ENCODE results near the gene VIPR2.

The VIPR2 gene

GRCh38 chr7:159014297-159015062 lies 130.2 kb downstream of the VIPR2 start:
- TF ChIP-seq ZNF8 (CRISPR knock-in tag; IDR thresholded peaks at IDR 0.05) = no peak
- TF ChIP-seq OSR1 (CRISPR knock-in tag; IDR thresholded peaks at IDR 0.05) = no peak
- TF ChIP-seq ZFP3 (CRISPR knock-in tag; IDR thresholded peaks at IDR 0.05) = no peak
- TF ChIP-seq TCF4 (CRISPR knock-in tag; IDR thresholded peaks at IDR 0.05; ENCODE audit: borderline replicate concordance) = no peak
- no peak for TF ChIP-seq TOX (CRISPR knock-in tag; IDR thresholded peaks at IDR 0.05; ENCODE audit: borderline replicate concordance)
- TF ChIP-seq GLIS3 (CRISPR knock-in tag; IDR thresholded peaks at IDR 0.05) = no peak
- no peak for TF ChIP-seq ZFP30 (CRISPR knock-in tag; IDR thresholded peaks at IDR 0.05)
- TF ChIP-seq ZNF70 (CRISPR knock-in tag; IDR thresholded peaks at IDR 0.05) = no peak
- TF ChIP-seq, protein P1, sequence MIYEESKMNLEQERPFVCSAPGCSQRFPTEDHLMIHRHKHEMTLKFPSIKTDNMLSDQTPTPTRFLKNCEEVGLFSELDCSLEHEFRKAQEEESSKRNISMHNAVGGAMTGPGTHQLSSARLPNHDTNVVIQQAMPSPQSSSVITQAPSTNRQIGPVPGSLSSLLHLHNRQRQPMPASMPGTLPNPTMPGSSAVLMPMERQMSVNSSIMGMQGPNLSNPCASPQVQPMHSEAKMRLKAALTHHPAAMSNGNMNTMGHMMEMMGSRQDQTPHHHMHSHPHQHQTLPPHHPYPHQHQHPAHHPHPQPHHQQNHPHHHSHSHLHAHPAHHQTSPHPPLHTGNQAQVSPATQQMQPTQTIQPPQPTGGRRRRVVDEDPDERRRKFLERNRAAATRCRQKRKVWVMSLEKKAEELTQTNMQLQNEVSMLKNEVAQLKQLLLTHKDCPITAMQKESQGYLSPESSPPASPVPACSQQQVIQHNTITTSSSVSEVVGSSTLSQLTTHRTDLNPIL (CRISPR knock-in tag; IDR thresholded peaks at IDR 0.05; ENCODE audit: low read depth) = no peak
- TF ChIP-seq ZNF565 (CRISPR knock-in tag; conservative IDR thresholded peaks at IDR 0.05; ENCODE audit: low read depth) = no peak
- TF ChIP-seq, protein P2, sequence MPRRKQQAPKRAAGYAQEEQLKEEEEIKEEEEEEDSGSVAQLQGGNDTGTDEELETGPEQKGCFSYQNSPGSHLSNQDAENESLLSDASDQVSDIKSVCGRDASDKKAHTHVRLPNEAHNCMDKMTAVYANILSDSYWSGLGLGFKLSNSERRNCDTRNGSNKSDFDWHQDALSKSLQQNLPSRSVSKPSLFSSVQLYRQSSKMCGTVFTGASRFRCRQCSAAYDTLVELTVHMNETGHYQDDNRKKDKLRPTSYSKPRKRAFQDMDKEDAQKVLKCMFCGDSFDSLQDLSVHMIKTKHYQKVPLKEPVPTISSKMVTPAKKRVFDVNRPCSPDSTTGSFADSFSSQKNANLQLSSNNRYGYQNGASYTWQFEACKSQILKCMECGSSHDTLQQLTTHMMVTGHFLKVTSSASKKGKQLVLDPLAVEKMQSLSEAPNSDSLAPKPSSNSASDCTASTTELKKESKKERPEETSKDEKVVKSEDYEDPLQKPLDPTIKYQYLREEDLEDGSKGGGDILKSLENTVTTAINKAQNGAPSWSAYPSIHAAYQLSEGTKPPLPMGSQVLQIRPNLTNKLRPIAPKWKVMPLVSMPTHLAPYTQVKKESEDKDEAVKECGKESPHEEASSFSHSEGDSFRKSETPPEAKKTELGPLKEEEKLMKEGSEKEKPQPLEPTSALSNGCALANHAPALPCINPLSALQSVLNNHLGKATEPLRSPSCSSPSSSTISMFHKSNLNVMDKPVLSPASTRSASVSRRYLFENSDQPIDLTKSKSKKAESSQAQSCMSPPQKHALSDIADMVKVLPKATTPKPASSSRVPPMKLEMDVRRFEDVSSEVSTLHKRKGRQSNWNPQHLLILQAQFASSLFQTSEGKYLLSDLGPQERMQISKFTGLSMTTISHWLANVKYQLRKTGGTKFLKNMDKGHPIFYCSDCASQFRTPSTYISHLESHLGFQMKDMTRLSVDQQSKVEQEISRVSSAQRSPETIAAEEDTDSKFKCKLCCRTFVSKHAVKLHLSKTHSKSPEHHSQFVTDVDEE (CRISPR knock-in tag; IDR thresholded peaks at IDR 0.05) = no peak
- TF ChIP-seq PPARA (CRISPR knock-in tag; IDR thresholded peaks at IDR 0.05; ENCODE audit: borderline replicate concordance) = no peak
- no peak for TF ChIP-seq SNAI2 (CRISPR knock-in tag; IDR thresholded peaks at IDR 0.05)
- TF ChIP-seq ZC3H10 (CRISPR knock-in tag; IDR thresholded peaks at IDR 0.05) = no peak
- no peak for ATAC-seq

DNA sequence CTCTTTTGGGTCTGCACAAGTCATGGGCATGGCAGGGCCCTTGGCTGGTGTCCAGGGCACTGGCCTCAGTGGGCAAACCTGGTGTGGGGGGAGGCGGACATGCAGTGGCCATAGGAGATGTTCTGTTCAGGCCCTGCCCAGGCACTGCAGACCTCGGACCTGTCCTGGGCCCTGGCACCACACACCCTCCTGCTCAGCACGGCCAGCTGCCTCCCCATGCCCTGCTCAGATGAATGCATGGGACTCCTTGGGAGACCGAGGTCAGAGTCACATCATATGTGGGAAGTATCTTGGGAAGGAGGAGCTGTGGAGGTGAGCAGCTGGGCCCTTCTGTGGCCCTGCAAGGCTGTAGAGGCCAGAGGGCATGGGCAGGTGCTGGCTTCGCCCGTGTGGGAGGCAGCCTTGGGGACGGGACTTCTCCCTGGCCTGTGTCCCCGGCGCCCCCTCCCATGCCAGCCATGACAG lies 130.8 kb downstream of the VIPR2 start:
- TF ChIP-seq ZNF565 (CRISPR knock-in tag; conservative IDR thresholded peaks at IDR 0.05; ENCODE audit: low read depth) (no peak), SNAI2 (CRISPR knock-in tag; IDR thresholded peaks at IDR 0.05) (no peak), ZNF70 (CRISPR knock-in tag; IDR thresholded peaks at IDR 0.05) (no peak), ISL1 (CRISPR knock-in tag; IDR thresholded peaks at IDR 0.05) (no peak), OSR1 (CRISPR knock-in tag; IDR thresholded peaks at IDR 0.05) (no peak), CSRNP3 (CRISPR knock-in tag; IDR thresholded peaks at IDR 0.05) (no peak), ZNF8 (CRISPR knock-in tag; IDR thresholded peaks at IDR 0.05) (no peak), CSDC2 (CRISPR knock-in tag; IDR thresholded peaks at IDR 0.05) (no peak), ZFP3 (CRISPR knock-in tag; IDR thresholded peaks at IDR 0.05) (no peak)
- no peak for ATAC-seq

DNA sequence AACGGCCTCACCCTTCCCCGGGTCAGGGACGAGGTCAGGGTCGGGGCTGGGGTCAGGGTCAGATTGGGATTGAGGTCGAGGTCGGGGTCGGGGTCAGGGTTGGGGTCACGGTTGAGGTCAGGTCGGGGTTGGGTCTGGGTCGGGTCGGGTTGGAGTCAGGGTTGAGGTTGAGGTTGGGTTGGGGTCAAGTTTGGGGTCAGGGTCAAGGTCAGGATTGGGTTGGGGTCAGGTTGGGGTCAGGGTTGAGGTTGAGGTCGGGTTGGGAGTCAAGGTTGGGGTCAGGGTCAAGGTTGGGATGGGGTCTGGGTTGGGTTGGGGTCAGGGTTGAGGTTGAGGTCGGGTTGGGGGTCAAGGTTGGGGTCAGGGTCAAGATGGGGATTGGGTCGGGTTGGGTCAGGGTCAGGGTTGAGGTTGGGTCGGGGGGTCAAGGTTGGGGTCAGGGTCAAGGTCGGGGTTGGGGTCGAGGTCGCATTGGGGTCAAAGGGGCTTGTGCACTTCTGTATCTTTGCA lies 131.4 kb downstream of the VIPR2 start:
- TF ChIP-seq ZC3H10 (CRISPR knock-in tag; IDR thresholded peaks at IDR 0.05) = no peak
- TF ChIP-seq ZNF70 (CRISPR knock-in tag; IDR thresholded peaks at IDR 0.05) = no peak
- TF ChIP-seq OSR1 (CRISPR knock-in tag; IDR thresholded peaks at IDR 0.05) = no peak
- TF ChIP-seq, protein P1 (CRISPR knock-in tag; IDR thresholded peaks at IDR 0.05; ENCODE audit: low read depth) = no peak
- TF ChIP-seq RARB (CRISPR knock-in tag; IDR thresholded peaks at IDR 0.05) = no peak
- ATAC-seq = no peak

- ATAC-seq = no peak
- TF ChIP-seq ISL1 (CRISPR knock-in tag; IDR thresholded peaks at IDR 0.05) = no peak
- TF ChIP-seq TOX (CRISPR knock-in tag; IDR thresholded peaks at IDR 0.05; ENCODE audit: borderline replicate concordance) = no peak
- no peak for TF ChIP-seq PPARA (CRISPR knock-in tag; IDR thresholded peaks at IDR 0.05; ENCODE audit: borderline replicate concordance)
- TF ChIP-seq CSDC2 (CRISPR knock-in tag; IDR thresholded peaks at IDR 0.05) = no peak
- TF ChIP-seq ZC3H10 (CRISPR knock-in tag; IDR thresholded peaks at IDR 0.05) = no peak
- no peak for TF ChIP-seq PATZ1 (CRISPR knock-in tag; IDR thresholded peaks at IDR 0.05; ENCODE audit: borderline replicate concordance)
- TF ChIP-seq, protein P1 (CRISPR knock-in tag; IDR thresholded peaks at IDR 0.05; ENCODE audit: low read depth) = no peak
- TF ChIP-seq, protein P3, sequence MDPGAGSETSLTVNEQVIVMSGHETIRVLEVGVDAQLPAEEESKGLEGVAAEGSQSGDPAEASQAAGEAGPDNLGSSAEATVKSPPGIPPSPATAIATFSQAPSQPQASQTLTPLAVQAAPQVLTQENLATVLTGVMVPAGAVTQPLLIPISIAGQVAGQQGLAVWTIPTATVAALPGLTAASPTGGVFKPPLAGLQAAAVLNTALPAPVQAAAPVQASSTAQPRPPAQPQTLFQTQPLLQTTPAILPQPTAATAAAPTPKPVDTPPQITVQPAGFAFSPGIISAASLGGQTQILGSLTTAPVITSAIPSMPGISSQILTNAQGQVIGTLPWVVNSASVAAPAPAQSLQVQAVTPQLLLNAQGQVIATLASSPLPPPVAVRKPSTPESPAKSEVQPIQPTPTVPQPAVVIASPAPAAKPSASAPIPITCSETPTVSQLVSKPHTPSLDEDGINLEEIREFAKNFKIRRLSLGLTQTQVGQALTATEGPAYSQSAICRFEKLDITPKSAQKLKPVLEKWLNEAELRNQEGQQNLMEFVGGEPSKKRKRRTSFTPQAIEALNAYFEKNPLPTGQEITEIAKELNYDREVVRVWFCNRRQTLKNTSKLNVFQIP (CRISPR knock-in tag; IDR thresholded peaks at IDR 0.05; ENCODE audit: borderline replicate concordance, low read depth) = no peak
- no peak for TF ChIP-seq RARB (CRISPR knock-in tag; IDR thresholded peaks at IDR 0.05)
These were observed 132.2 kb downstream of the VIPR2 start for GRCh38 chr7:159012353-159013069.
